T-helper 9 cell (primary cell): ENCODE results near the gene HIGD1C.
"Not testable (repeated sequence)": the region's sequence is repeated elsewhere in the genome, so short reads cannot be mapped to it uniquely, and the experiment has no call there.

Source experiments
- DNase-seq: peaks from one replicate; pipeline ENCODE4 v3.0.0-alpha.2; 2020

The HIGD1C gene

DNA sequence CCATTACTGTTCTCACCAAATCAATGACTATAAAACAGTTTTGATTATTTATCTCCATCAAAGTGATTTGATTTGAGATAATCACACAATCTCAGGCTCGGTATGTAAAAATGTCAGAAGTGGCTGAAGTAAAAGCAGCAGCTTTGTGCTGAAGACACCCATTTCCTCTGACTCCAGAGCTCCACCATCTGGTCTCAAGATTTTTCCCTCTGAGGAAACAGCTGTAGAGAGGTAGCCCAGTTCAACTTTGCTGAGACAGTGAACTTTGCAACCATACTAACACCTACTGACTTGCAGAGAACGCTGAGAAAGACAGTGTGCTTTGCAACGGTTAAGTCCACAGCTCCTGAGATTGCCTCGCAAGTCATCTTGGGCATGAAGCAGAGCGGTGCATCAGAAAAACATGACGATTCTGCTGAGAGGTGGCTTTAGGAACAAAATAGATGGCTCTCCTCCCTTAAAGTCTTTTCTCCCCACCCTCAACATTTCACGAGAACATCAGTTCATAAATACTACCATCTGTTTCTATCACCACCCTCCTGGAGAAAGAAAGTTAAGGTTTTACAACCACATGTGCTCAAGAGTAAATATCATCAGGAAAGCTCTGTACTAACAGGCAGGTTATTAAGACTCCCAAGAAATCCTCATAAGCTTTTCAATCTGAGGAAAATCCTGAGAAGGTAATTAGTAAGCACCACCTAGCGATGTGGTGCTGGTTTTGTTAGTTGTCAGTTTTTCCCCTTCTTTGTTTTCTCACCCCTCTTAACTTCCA lies 34.8 kb downstream of the HIGD1C start:
- no peak for DNase-seq

- DNase-seq: no peak
These were observed 35.7 kb downstream of the HIGD1C start for GRCh38 chr12:50988051-50988450.

DNA sequence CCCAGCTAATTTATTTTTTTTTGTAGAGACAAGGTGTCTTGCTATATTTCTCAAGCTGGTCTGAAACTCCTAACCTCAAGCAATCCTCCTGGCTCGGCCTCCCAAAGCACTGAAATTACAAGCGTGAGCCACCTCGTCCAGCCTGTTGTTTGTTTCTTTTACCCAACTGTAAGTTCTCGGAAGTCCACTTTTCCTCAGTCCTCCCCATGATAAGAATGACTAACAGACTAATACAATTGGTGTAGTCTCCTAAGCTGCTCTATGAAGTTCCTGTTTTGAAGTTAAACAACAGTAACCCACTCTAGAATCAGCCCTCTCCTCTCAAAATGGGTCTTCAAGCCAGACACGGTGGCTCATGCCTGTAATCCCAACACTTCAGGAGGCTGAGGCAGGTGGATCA lies 36.5 kb downstream of the HIGD1C start:
- DNase-seq: no peak

DNA sequence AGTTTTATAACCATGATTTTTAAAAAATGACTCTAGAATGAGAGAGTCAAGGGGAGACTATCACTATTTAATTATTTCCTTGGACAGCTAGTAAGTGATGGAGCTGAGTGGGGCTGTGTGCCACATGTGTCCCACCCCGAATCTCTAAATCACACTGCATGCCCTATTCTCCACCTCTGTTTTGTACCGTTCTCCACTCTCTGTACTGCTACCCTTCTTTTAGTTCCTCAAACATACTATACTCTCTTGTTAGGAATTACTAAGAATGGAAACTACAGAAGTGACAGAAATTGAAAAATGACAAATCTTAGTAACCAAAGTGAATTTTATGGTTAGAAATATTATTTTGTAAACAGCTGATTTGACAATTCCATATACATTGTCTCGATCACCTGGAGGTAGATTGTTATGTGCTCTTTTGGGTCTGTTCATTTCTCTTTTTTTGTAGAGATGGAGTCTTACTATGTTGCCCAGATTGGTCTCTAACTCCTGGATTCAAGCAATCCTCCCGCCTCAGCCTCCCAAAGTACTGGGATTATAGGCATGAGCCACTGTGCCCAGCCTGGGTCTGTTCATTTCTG lies 37.9 kb downstream of the HIGD1C start:
- DNase-seq: no peak

GRCh38 chr12:50990791-50991190 lies 38.4 kb downstream of the HIGD1C start:
- no peak for DNase-seq

GRCh38 chr12:50991291-50991690 lies 38.9 kb downstream of the HIGD1C start:
- DNase-seq: no peak

DNA sequence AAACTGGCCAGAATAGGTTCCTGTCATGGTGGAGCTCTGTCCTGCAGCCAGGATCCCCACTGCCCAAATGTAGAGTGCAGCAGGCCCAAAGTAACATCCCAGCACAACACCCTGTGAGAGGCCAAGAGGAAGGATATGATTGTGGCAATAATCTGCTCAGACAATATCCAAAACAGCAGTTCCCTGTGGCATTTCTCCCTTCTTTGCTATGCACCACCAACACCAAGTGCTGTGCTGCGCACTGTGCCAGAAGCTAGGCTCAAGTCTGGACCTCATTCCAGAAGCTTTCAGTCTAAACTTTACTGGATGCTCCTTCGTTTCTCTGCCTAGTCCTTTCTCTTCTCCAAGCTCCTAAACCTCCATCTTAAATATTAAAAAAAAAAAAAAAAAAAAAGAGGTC lies 40.5 kb downstream of the HIGD1C start:
- no peak for DNase-seq

GRCh38 chr12:50999093-50999492 lies 46.7 kb downstream of the HIGD1C start:
- no peak for DNase-seq

- no peak for DNase-seq
These were observed 47.9 kb downstream of the HIGD1C start for GRCh38 chr12:51000245-51000644.

DNA sequence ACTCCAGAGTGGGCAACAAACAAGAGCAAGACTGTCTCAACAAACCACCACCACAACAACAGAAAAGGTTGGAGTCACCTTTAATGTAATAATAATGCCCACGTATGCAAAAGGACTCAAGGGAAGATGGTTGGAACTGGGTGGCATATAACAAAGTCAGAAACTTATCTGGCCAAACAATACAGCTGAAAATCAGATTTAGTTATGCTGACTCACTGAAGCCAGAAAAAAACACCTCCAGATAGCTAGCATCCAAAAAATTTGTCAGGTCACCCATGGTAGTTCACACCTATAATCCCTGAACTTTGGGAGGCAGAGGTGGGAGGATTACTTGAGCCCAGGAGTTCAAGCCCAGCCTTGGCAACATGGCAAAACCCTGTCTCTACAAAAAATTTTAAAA lies 49.5 kb downstream of the HIGD1C start:
- no peak for DNase-seq

DNA sequence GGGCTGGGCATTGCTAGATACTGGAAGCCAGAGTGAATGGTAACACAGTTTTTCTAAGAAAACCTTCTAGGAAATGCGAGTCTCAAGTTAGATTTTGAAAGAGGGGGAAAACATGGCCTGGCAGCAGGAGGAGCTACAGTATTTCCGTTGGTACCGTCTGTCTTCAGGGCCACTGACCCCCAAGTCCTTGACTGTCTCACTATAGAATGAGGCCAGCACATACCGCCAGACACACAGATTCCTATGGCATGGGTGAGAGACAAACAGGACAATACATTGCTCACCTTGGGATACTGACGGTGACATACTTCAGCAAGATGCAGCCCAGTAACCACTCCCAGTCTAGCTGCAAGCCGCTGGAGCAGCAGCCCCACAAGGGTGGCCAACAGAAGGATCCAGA lies 52.2 kb downstream of the HIGD1C start:
- DNase-seq: no peak

- DNase-seq: no peak
These were observed 52.7 kb downstream of the HIGD1C start for GRCh38 chr12:51005030-51005429.

- no peak for DNase-seq
These were observed 53.3 kb downstream of the HIGD1C start for GRCh38 chr12:51005671-51006070.

- no peak for DNase-seq
These were observed 56.1 kb downstream of the HIGD1C start for GRCh38 chr12:51008329-51009055.

DNA sequence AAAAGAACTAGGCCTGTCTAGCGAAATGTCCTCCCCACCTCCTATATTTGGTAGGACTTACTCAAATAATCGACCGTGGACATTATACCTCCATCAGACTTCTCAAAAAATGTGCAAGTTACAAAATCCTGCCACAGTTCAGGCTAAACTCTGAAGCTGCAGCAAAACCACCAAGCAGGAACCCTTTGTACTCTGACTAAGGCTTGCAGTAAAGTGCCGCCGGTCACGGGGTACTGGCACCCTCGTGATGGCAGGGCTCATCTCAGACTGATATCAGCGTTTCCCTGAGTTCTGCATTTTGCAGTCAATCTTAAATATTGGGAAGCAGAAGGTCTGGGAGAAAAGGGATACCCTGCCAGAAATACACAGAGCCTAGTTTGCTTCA lies 56.7 kb downstream of the HIGD1C start:
- peak; percentile 26 for DNase-seq

- no peak for DNase-seq
These were observed 59.6 kb downstream of the HIGD1C start for GRCh38 chr12:51011955-51012354.

- no peak for DNase-seq
These were observed 60.4 kb downstream of the HIGD1C start for GRCh38 chr12:51012570-51013236.

GRCh38 chr12:51013441-51013840 lies 61.1 kb downstream of the HIGD1C start:
- no peak for DNase-seq

DNA sequence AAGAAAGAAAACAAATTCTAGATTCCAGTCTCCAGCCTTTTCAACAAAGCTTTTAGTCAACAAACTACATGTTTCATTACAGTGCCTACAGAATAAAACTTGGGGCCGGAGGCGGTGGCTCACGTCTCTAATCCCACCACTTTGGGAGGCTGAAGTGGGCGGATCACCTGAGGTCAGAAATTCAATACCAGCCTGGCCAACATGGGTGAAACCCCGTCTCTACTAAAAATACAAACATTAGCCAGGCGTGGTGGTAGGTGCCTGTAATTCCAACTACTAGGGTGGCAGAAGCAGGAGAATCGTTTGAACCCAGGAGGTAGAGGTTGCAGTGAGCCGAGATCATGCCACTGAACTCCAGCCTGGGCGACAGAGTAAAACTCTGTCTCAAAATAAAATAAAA lies 62.1 kb downstream of the HIGD1C start:
- DNase-seq: not testable (repeated sequence)

GRCh38 chr12:51017452-51017851 lies 65.1 kb downstream of the HIGD1C start:
- DNase-seq: no peak

- no peak for DNase-seq
These were observed 66.6 kb downstream of the HIGD1C start for GRCh38 chr12:51018956-51019355.

DNA sequence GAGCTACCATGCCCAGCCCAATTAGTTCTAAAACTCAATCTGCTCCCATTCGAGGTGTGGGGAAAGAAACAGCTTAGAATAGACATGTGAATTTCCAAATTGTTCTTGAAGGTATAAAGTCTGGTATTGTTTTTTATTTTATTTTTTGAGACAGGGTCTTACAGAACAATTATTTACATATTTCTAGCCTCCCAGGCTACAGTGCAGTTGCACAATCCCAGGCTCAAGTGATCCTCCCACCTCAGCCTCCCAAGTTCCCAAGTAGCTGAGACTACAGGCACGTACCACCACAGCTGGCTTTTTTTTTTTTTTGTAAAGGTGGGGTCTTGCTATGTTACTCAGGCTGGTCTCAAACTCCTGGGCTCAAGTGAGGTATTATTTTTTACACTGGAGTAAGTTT lies 67.6 kb downstream of the HIGD1C start:
- DNase-seq: no peak
